Activated T-helper 9 cell treated with anti-CD3 and anti-CD28 coated beads, Interleukin-2, amount 50 U/mL, for 16 hours (primary cell): ENCODE data around the gene TBX2.

Source experiments
- DNase-seq: peaks from one replicate; pipeline ENCODE4 v3.0.0-alpha.2; 2020; ENCODE audit warnings: low read depth

Gene TBX2

DNA sequence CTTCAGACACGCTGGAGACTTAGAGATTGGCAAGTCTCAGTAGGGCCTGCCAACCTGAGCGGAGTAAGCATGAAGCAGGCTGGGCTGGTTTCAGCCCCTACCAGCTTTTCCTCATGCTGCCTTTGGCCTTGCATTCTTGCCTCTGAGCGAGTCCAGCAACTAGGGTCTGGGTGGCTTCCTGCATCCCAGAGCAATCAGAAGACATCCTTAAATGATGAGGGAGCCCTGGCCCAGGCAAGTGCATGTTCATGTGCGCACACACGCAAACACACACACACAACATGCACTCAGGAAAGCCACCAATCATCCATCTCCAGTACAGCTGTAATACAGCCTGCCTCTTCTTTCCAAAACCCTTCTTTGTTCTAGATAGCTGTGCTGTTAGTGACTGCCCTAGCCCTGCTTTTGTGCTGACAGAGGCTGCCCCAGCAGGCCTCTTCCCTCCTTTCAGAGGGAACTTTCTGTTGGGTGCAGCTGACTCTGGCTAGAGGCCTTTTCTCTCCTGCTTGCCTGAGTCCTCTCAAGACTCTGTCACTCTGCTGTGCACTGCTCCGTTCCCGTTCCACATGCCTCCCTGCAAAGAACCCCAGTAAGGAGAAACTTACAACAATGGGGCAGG lies 30.7 kb upstream of the TBX2 start:
- no peak for DNase-seq

DNA sequence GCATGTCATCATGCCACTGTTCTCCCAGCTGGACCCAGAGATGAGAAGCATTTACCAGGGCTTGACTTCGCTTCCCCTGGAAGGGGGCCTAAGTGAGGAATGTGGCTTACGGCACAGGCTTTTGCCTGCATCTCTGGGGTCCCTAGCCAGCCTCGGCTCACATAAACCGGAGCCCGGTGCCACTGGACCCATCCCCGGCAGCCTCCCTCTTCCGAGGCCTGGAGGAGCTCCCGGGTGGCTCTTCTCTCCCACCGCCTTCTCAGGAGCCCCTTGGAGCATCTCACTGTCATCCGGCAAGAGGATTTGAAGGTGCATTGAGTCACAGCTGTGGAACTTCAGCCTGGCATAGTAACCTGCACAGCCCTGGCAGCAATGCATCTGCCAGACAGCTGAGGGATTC lies 29.9 kb upstream of the TBX2 start:
- DNase-seq: no peak

DNA sequence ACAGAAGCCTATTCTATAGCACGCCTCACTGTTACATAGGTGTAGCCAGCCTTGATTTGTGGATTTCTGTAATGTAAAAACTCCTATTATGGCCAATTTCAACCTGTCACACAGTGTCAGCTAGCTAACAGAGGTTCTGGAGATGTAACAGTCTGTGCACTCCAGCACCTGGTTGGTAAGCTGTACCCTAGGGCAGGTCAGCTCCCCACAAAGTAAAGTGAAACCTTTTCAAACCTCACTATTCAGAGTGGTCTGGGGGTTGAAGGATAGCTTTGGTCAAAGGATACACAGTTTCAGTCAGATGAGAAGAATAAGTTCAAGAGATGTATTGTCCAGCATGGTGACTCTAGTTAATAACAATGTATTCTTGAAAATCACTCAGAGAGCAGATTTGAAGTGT lies 28.5 kb upstream of the TBX2 start:
- no peak for DNase-seq

DNA sequence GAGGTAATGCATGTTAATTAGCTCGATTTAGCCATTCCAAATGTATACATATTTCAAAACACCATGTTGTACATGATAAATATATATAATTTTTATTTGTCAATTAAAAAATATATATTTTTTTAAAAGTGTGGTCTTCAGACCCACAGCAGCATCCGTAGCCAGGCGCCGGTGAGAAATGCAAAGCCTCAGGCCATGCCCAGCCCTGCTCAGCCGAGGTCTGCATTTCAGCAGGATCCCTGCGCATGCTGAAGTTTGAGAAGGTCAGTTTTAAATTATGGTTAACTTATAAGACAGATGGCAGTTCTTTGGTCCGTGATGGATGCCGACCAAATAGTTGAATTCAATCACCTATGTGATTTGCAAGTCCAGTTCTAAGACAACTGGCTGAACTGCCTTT lies 28.0 kb upstream of the TBX2 start:
- no peak for DNase-seq

DNA sequence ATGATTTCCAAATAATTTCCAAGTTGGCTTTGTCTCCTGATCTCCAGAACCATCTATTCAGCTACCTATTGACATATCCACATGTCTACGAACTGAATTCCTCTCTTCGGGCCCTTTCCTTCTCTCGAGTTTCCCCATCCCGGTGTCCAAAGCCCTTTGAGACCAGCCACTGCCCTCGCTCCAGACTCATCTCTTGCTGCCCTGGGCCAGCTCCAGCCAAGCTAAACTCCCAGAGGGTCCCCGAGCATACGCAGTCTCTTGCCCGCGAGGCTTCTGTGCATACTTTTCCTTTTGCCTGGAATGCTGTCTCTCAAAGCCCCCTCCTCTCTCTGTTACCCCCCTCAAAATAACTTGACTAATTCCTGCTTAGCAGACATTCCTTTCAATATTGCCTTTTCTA lies 27.2 kb upstream of the TBX2 start:
- no peak for DNase-seq

DNA sequence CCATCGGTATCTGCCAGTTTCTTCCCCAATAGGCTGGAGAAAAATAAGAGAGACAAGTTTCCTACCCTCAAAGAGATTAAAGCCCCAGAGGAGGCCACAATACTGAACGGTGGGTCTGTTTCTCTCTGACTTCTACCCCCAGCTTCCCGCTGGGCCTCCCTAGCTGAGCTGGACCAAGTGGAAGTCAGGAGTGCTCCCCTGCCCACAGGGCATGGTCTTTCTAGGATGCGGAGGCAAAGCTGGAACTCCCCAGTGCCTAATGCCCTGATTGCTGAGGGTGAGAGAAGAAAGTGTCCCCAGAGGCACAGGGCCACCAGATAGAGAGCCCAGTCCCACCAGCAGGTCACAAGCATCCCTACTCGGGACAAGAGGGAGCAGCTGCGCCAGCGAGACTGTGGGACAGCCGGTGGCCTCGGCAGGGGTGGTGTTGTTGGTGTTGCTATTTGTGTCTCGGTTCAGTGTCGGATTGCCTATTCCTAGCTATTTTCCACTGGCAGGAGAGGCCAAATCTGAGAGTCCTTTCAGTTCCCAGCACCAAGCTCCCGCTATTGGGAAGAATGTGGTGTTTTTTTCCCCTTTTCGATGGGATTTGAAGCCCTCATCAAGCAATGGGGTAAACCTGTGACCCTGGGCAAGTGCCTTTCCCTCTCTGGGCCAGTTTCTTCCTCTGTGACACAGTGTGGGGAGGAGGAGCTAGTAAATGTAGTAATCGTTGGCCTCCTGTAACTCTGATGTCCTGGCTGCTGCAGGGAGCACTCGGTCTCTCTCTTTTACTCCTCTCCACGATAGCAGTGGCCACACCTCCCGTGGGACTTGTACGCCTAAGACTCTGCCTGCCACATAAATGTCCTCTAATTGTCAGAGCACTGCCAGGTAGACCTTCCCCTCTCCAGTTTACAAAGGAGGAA lies 22.5 kb upstream of the TBX2 start:
- no peak for DNase-seq

DNA sequence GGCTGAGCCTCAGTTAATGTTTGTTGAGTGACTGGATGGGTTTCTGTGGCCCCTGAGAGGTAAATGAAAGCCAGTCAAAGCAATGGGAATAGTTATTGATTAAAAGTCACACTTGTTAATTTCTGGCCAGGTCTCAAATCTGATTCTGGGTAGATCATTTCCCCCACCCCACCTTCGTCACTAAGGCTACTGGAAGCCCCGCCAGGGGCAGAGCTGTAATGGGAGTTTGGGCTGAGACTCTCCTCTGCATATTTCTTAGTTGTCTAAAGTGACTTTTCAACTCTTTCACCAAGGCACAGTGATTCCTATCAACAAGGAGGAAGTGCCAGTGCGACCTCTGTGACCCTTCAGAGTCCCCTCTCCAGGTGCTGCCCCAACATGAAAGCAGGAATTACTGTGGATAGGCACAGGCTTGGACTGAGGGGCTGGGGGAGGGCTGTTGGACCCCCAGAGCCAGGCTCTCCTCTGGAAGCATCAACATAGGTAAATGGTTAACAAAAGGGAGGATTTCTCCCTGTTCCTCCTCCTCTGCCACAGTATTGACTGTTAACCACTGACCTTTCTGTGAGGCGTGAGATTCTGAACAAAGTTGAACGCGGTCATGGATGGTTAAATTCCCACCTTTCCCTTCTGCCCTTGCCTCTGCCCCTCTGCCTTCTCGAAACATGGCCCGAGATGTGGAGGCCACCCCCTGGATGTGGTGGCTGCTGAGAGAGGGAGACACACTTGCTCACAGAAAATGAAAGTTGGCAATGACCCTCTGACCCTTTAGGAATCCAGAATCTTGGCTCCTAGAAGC lies 20.8 kb upstream of the TBX2 start:
- DNase-seq: no peak

DNA sequence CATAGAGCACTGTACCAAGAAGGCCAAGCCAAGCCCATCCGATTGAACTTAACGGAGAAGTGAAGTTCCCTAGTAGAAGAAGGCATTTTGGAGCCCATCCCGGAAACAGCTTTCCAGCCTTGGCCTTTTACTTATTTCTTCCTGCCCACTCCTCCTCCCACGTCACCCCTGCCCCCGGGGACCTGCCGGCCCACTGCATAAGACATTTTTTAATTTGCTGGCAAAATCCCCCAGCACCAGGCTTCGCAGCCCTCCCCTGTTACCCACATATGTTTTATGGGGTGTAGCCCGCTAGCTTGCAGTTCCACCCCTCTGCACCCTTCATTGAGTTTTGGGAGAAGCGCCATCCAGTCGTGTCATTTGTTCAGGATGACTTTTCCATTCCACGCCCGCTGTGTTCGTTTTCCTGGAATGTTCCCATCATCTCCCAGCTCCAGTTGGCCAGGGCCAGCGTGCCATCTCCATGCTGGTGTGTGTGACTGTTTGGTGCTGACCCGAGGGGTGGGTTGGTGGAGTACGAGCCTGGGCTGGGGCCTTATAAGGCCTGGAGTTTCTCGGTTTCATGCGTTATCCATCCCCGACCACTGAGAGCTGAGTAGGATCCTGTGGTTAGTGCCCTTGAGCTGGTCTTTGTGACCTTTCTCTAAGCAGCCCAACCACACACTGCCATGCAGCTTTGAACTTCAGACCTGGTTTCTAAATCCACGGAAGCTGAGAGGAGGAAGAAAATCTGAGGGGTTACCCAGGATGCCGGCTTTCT lies 20.0 kb upstream of the TBX2 start:
- DNase-seq: no peak

DNA sequence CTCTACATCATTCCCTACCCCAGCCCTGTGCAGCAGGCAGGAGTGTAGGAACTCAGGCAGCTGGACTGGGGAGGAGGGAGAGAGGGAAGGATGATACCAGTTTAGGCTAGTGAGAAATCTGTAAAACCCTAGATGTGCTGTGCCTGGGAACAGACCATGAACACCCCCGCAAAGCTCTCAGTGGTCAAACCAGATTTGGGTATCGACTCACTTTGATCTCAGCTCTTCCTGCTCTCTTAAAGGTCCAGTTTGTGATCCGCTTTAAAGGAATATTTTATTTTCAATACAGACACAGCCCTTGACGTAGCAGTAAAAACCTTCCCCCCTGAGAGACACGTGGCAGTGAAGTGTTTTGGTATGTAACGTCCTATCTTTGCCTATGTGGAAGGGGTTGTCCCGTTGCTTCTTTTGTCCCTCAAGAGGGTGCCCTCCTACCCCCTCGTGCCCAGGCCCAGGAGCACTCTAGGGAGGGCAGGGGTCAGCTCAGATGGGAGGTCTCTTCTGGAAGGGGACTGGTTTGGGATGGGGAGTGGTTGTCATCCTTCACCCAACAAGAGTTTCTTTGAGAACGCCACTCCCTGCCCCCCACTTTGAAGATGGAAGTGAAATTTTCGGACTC lies 19.3 kb upstream of the TBX2 start:
- no peak for DNase-seq

DNA sequence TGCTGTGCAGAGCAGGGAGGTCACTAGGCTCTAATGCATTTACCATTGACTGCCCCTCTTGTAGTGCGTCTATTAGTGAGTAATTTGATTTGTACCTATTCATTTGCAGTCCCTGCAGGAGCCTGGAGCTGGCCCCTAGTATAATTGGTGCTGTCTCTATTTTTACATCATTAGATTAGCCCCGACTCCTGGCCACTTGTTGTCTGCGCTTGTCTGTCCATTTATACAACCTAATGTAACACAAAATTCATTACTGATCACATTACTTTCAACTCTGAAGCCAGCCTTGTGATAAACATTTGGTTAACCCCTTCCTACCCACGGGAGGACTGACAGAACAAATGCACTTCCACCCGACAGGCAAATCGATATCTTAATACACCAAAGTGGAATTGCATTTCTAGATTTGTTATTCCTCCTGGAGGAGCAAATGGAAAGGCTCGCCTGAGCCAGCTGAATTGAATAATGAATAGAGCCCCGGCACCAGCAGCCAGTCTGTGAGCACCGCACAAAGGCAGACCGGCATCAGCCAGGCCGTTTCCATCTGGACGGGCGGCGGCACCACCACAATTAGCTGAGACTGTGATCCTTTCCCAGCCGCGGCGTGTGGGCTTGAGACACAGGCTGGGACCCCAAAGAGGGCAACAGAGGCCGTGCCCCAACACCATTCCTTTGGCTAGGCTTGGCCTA lies 18.7 kb upstream of the TBX2 start:
- DNase-seq: no peak

DNA sequence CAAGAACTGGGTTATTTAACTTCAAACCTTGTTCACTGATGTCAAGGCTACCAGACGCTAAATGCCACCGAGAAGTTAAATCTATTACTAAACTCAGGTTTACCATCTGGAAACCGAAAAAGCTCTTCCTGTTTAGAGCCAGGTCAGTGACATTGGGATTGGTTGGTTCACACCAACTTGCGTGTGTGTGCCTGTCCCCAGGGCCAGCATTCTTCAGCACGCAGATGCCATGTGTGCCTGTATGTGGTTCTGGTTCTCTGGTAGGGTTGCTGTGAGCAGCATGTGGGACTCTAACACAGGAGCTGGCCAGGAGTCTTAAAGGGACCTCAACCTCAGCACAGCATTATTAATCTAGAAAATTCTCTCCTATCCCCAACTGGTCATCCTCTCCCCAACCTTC lies 18.1 kb upstream of the TBX2 start:
- DNase-seq: no peak

DNA sequence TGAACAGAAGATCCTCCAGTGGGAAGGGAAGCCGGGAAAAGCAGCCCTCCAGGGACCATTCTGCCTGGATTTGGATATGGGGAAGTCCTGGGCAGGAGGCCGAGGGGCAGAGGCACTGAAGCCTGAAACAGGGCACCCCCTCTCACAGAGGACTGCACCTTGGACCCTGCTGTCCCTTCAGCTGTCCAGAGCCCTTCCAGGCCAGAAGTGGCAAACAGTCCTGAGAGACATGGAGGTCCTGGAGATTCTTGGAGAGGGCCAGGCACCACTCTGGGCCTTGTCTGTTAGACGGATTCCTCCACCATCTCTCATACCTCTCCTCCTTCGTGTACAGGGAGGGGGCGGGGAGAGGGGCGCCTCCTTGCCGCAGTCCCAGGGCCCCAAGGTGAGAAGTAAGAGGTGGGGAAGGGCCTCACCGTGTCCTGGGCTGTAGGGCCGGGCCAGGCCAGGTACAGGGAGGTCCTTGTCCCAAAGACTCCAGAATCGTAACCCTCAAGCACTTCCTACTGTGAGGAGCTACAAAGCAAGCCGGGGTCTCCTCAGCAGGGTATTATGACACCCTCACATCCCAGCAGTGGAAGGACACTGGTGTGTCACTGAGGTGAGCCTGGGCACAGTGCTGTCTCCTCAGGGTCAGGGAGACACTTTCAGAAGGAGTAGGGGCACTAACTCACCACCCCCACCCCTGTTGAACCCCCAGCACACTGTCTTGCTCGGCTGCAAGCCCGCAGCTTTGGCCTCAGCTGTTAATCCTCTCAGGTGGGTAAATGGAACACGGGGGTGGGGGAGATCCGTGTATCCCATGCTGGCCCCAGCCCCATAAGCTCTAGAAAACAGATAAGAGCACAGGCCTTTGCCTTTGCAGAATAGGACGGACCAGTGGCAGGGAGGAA lies 16.6 kb upstream of the TBX2 start:
- no peak for DNase-seq

DNA sequence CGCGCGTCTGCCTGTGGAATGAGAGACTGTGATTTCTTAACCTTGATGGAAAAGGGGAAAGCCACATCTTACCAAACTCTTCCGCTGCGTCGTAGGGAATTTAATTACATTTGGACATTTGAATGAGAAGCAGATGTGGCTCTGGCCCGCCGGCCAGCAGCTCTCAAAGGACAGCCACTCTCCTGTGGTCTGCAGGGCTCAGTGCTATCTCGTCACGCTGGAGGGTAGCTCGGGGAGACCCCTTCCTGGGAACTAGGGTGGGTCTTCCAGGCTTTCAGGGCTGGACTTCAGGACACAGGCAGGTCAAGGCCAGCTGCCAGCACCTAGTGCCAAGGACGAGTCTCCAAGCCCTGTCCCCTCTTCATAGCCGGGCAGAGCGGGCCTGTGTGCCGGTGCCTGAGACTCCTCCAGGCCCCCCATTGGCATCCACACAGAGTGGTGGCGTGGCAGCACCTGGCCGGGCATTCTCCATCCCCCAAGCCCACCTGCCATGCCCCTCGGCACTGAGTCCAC lies 15.9 kb upstream of the TBX2 start:
- no peak for DNase-seq

DNA sequence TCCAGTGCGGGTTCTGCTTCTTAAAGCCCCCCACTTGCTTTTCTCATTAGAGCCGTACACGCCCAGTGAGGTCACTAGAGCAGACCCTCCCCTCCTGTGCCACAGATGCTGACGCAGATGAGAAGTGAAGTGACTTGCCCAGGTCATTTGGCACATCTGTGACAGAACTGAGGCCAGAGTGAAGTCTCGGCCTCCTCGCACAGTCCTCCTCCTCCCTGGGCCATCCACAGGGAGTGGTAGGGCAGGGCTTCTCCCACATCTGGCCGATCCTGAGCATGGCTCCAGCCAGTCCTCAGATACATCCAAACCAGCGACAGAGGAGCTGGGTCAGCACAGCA lies 15.3 kb upstream of the TBX2 start:
- DNase-seq: no peak

DNA sequence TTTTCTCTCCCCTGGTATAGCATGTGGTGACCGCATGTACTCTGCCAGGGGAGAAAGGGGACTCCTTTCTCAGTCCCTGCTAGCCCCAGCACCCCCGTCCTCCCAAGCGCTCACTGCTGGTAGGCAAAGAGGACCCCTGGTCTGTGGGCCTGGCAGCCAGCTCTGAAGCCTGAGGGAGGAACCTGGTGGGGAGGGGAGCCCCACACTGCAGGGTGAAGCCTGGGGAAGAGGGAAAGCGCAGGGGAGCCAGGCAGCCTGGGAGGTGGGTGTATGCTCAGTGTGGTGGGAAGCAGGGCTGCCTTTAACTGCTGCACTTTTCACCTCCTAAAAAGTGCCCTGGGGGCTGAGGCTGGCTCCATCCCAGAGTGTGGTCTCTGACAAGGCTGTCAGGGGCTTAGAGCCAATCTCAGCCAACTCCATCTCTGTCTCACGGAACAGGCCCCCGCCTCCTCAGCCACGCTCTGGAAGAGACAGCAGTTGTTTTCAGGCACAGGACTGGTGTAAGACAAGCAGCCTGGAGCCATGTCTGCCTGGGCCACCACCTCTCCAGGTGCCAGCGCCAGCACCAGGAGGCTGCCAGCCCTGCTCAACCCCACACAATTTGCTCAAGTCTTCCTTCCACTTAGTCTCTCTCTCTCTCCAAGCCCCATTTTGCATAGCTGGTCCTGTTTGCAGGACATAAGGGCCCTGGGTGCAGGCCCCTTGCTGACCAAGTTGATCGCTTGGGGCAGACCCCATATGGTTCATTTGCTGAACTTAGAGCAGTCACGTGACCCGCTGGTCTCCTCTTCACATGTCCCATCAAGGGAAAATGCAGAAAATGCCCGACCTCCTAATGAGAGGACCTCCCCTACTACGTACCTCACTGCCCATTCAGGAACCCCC lies 14.7 kb upstream of the TBX2 start:
- DNase-seq: no peak

DNA sequence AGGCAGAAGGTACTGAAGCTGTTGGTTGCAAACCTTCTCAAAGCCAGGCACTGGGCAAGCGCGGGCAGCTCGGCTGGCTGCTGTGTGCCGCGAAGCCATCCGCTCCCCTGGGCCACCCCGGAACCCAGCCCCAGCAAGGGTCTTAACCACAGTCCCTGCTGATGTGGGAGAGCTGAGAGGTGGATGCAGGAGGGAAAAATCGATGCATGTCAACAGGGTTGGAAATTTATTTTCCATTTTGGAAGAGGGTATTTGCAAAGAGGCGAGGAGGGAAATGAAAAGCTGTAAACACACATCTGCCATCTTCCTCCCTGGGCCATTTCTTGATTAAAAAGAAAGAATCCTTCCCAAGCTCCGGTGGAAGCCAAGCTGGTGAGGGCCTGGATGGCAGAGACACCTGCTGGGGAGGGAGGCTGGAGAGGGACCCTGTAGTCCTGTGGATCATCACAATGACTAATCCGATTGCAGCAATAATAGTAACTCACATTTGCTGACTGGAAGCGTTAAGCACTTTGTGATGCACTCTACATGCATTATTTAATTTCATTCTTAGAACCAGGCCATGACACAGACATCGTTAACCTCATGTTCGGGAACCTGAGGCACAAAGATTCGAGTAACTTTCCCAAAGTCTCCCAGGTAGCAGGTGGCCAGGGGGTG lies 13.9 kb upstream of the TBX2 start:
- DNase-seq: no peak

DNA sequence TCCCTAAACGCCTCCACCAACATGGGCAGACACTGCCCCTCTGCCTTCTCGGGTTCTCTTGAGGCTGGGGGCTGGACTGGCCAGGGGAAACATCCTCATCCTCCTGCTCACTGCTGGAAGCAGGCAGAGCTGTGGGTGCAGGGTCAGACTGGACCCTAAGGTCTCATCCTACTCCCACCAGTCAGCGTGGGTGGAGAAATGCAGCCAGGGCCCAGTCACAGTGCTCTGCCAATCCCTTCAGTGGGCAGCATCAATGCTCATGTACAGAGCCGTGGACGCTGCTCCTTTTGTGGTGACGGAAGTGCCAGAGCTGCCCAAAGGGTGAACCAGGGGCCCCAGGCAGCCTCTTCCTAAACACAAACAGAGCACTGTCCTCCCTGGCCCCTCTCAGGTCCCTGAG lies 13.4 kb upstream of the TBX2 start:
- DNase-seq: no peak

DNA sequence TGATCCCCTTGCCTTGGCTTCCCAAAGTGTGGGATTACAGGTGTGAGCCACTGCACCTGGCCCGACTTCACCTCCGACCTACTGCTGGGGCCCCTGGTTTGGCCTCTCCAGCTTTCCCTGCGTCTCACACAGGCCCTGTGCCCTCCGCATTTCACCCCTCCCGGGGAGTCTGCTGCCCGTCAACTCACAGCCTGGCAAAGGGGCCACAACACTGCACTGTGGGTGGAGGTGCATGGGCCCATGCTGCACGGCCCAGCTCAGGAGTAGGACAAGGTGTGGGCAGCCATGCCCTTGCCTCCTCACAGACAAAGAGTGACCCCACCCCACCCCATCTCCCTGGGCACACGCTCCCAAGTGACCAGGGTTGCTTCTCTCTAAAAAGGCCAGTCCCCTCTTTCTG lies 12.6 kb upstream of the TBX2 start:
- DNase-seq: no peak
